IPS DF 6.9 (cell line): ENCODE measurements around the gene STK36.

Experiments used
- DNase-seq: peaks from one replicate; pipeline ENCODE4 v3.0.0-alpha.2; 2013; ENCODE audit warnings: low read depth, low spot score
- H3K27ac ChIP-seq: one replicate; pipeline ENCODE4 v1.5.1; 2013; ENCODE audit warnings: low read length, control low read depth
- H3K27me3 ChIP-seq: 2 replicates; pipeline ENCODE4 v1.6.1; 2013; ENCODE audit warnings: mild to moderate bottlenecking, low read length; ENCODE audit not compliant: control insufficient read depth, insufficient read depth
- H3K36me3 ChIP-seq: 2 replicates; pipeline ENCODE4 v1.6.1; 2013; ENCODE audit warnings: low read length; ENCODE audit not compliant: control insufficient read depth, insufficient read depth
- H3K4me1 ChIP-seq: 2 replicates; pipeline ENCODE4 v1.6.1; 2013; ENCODE audit warnings: low read length; ENCODE audit not compliant: control insufficient read depth, insufficient read depth
- H3K4me3 ChIP-seq: 2 replicates; pipeline ENCODE4 v1.5.1; 2013; ENCODE audit warnings: mild to moderate bottlenecking, low read length
- H3K9me3 ChIP-seq: 2 replicates; pipeline ENCODE4 v1.6.1; 2013; ENCODE audit warnings: low read length, inconsistent platforms; ENCODE audit not compliant: control insufficient read depth, insufficient read depth
- WGBS: extraction: QIAGEN DNeasy Blood & Tissue Kit; methylation state at CpG from one replicate; pipeline ENCODE4 v1.1.7; 2013; ENCODE audit warnings: mixed read lengths, missing lambda C conversion rate; ENCODE audit not compliant: insufficient read length, insufficient coverage; 5-methylcytosine and 5-hydroxymethylcytosine counted together

STK36 gene

GRCh38 chr2:218729640-218730039 is 57.8 kb downstream of the STK36 start:
- Histone ChIP-seq H3K4me1 (peaks cover 3% of the 10 kb centered on the region; the same call in 1 of the 2 replicates), H3K27me3 (no peaks in the 10 kb centered on the region), H3K4me3 (no peak overlapping the region), H3K36me3 (no peaks in the 10 kb centered on the region), H3K27ac (no peak overlapping the region), H3K9me3 (no peaks in the 10 kb centered on the region)
- no CpG with 5 or more reads among the region's 3 CpGs for WGBS
- DNase-seq, result no peak

- H3K27me3 ChIP-seq, result no peaks in the 10 kb centered on the region
- H3K4me3 ChIP-seq, result no peak overlapping the region
- no peaks in the 10 kb centered on the region for H3K36me3 ChIP-seq
- H3K4me1 ChIP-seq, result peaks cover 3% of the 10 kb centered on the region; the same call in 1 of the 2 replicates
- WGBS, result no CpG with 5 or more reads among the region's 5 CpGs
- H3K27ac ChIP-seq, result no peak overlapping the region
- H3K9me3 ChIP-seq, result no peaks in the 10 kb centered on the region
- DNase-seq, result no peak
These were observed 60.3 kb downstream of the STK36 start for GRCh38 chr2:218732052-218732760.

GRCh38 chr2:218732761-218733158 is 60.9 kb downstream of the STK36 start:
- no peak overlapping the region for H3K4me3 ChIP-seq
- H3K4me1 ChIP-seq, result peaks cover 3% of the 10 kb centered on the region; the same call in 1 of the 2 replicates
- H3K27me3 ChIP-seq, result no peaks in the 10 kb centered on the region
- DNase-seq, result no peak
- no peaks in the 10 kb centered on the region for H3K9me3 ChIP-seq
- H3K27ac ChIP-seq, result no peak overlapping the region
- peaks cover 5% of the 10 kb centered on the region for H3K36me3 ChIP-seq
- no CpG with 5 or more reads among the region's 2 CpGs for WGBS

GRCh38 chr2:218733171-218734021 is 61.5 kb downstream of the STK36 start:
- H3K27ac ChIP-seq, result no peak overlapping the region
- H3K4me1 ChIP-seq, result peaks cover 3% of the 10 kb centered on the region; the same call in 1 of the 2 replicates
- H3K4me3 ChIP-seq, result no peak overlapping the region
- DNase-seq, result no peak
- WGBS, result no CpG with 5 or more reads among the region's 6 CpGs
- no peaks in the 10 kb centered on the region for H3K9me3 ChIP-seq
- H3K27me3 ChIP-seq, result no peaks in the 10 kb centered on the region
- peaks cover 11% of the 10 kb centered on the region for H3K36me3 ChIP-seq

- no CpG with 5 or more reads among the region's 8 CpGs for WGBS
These were observed 62.5 kb downstream of the STK36 start for GRCh38 chr2:218734190-218734975.

GRCh38 chr2:218736531-218736930 is 64.6 kb downstream of the STK36 start:
- no CpG with 5 or more reads among the region's 2 CpGs for WGBS
- peaks cover 22% of the 10 kb centered on the region for H3K36me3 ChIP-seq
- H3K27ac ChIP-seq, result no peak overlapping the region
- H3K4me1 ChIP-seq, result peaks cover 3% of the 10 kb centered on the region; the same call in 1 of the 2 replicates
- no peaks in the 10 kb centered on the region for H3K27me3 ChIP-seq
- no peak for DNase-seq
- H3K9me3 ChIP-seq, result no peaks in the 10 kb centered on the region
- no peak overlapping the region for H3K4me3 ChIP-seq

More at GRCh38 chr2:218734190-218734975, 62.5 kb downstream of the STK36 start:
- DNase-seq, result no peak
- H3K4me3 ChIP-seq, result no peak overlapping the region
- H3K4me1 ChIP-seq, result peaks cover 3% of the 10 kb centered on the region; the same call in 1 of the 2 replicates
- H3K36me3 ChIP-seq, result peaks cover 18% of the 10 kb centered on the region
- no peaks in the 10 kb centered on the region for H3K9me3 ChIP-seq
- H3K27me3 ChIP-seq, result no peaks in the 10 kb centered on the region
- H3K27ac ChIP-seq, result no peak overlapping the region

GRCh38 chr2:218743068-218743467 is 71.2 kb downstream of the STK36 start:
- H3K9me3 ChIP-seq, result no peaks in the 10 kb centered on the region
- H3K36me3 ChIP-seq, result peaks cover 32% of the 10 kb centered on the region
- H3K4me1 ChIP-seq, result no peaks in the 10 kb centered on the region
- no peak overlapping the region for H3K4me3 ChIP-seq
- WGBS, result no CpG with 5 or more reads among the region's 6 CpGs
- no peak for DNase-seq
- no peak overlapping the region for H3K27ac ChIP-seq
- no peaks in the 10 kb centered on the region for H3K27me3 ChIP-seq

GRCh38 chr2:218744615-218745014 is 72.7 kb downstream of the STK36 start:
- H3K4me1 ChIP-seq, result no peaks in the 10 kb centered on the region
- no peaks in the 10 kb centered on the region for H3K9me3 ChIP-seq
- 100% methylated on average over 1 of the region's 3 CpGs for WGBS
- no peak overlapping the region for H3K4me3 ChIP-seq
- no peaks in the 10 kb centered on the region for H3K27me3 ChIP-seq
- no peak for DNase-seq
- H3K27ac ChIP-seq, result no peak overlapping the region
- H3K36me3 ChIP-seq, result peaks cover 32% of the 10 kb centered on the region

GRCh38 chr2:218745160-218745558 is 73.3 kb downstream of the STK36 start:
- no CpG with 5 or more reads among the region's 5 CpGs for WGBS
- Histone ChIP-seq H3K4me3 (no peak overlapping the region), H3K27me3 (no peaks in the 10 kb centered on the region; the same call in 1 of the 2 replicates), H3K36me3 (peaks cover 36% of the 10 kb centered on the region), H3K27ac (no peak overlapping the region), H3K4me1 (no peaks in the 10 kb centered on the region), H3K9me3 (no peaks in the 10 kb centered on the region)
- no peak for DNase-seq
